Measurements from ENCODE around the gene FCHO2.

DNA sequence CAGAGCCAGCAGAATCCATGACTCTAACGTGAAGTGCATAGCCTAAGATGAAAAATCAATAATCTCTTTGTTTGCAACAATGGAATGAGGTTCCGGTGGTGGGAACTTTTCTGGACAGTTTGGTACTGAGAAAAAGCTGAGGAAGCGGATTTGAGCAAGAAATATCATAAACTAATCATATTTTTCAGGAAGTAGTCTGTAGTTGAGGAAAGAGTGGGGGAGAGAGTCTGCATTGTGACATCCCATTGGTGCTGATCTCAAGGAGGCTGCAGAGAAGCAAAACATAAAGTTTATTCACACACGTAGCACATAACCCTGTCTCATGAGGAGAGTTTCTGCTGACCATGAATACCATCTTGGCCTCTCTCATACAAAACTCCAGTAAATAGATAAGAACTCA, 15.8 kb upstream of the FCHO2 start:
- TF ChIP-seq, protein P1, sequence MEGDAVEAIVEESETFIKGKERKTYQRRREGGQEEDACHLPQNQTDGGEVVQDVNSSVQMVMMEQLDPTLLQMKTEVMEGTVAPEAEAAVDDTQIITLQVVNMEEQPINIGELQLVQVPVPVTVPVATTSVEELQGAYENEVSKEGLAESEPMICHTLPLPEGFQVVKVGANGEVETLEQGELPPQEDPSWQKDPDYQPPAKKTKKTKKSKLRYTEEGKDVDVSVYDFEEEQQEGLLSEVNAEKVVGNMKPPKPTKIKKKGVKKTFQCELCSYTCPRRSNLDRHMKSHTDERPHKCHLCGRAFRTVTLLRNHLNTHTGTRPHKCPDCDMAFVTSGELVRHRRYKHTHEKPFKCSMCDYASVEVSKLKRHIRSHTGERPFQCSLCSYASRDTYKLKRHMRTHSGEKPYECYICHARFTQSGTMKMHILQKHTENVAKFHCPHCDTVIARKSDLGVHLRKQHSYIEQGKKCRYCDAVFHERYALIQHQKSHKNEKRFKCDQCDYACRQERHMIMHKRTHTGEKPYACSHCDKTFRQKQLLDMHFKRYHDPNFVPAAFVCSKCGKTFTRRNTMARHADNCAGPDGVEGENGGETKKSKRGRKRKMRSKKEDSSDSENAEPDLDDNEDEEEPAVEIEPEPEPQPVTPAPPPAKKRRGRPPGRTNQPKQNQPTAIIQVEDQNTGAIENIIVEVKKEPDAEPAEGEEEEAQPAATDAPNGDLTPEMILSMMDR (IDR thresholded peaks at IDR 0.05) = no peak
- no peak for TF ChIP-seq POLR2A (IDR thresholded peaks at IDR 0.05)

All from thyroid gland (tissue), 4 donors.